Psoas muscle (tissue), 8 donors: ENCODE measurements around the gene CUEDC2. TPM values are rescaled to one million over a fixed set of nuclear protein-coding genes. Genes with fewer than 3 reads are reported as not detected.
A peak's percentile ranks its signal among the peaks of the same experiment; 100 is the strongest.

Experiments
- ATAC-seq, 4 donors: fragments of 200-7000 bp; cut with Tn5 transposase; one replicate each; pipeline ENCODE4 v1.9.1; 2020; ENCODE audit warnings: moderate library complexity in 3 of 4, mild to moderate bottlenecking in 2 of 4
- DNase-seq, 2 donors: peaks; one replicate each; pipeline ENCODE4 v3.0.0-alpha.2; 2020
- H3K27ac ChIP-seq: fragments of 200-600 bp; one replicate; pipeline ENCODE4 v1.8.0; 2022
- H3K27me3 ChIP-seq, 3 donors: fragments of 200-600 bp in 1 of 3; one replicate each; pipeline versions ENCODE4 v1.6.1 to v1.8.0; 2013 to 2022; ENCODE audit warnings: low read length in 2 of 3, mild to moderate bottlenecking in 2 of 3, moderate library complexity in 1 of 3; ENCODE audit not compliant: insufficient read depth in 3 of 3
- H3K36me3 ChIP-seq, 2 donors: fragments of 200-600 bp in 1 of 2; one replicate each; pipeline versions ENCODE4 v1.6.1 to v1.8.0; 2013 to 2022; ENCODE audit warnings: low read depth in 1 of 2, mild to moderate bottlenecking in 1 of 2, moderate library complexity in 1 of 2; ENCODE audit not compliant: insufficient read depth in 1 of 2
- H3K4me1 ChIP-seq: fragments of 200-600 bp; one replicate; pipeline ENCODE4 v1.8.0; 2022
- H3K4me3 ChIP-seq: fragments of 200-600 bp; one replicate; pipeline ENCODE4 v1.8.0; 2022; ENCODE audit warnings: mild to moderate bottlenecking
- H3K9me3 ChIP-seq: fragments of 200-600 bp; one replicate; pipeline ENCODE4 v1.8.0; 2022
- WGBS, 3 donors: extraction: QIAGEN DNeasy Blood & Tissue Kit; methylation state at CpG; one replicate each; pipeline versions ENCODE4 v1.1.6 to v1.1.7; 2013; 5-methylcytosine and 5-hydroxymethylcytosine counted together
- intact Hi-C, 2 donors: fragments of 100-400 bp; cut with DNase I; formaldehyde crosslinking; loops; one replicate each; pipeline versions ENCODE4 v1.11.0 to v1.14.2; 2022
- polyA plus RNA-seq, 3 donors: library from polyadenylated mRNA; stranded (reverse); fragments of 200-250 nt; gene quantifications; one replicate each; pipeline ENCODE4 v1.2.3, GENCODE V29; 2013
- total RNA-seq, 4 donors: library from RNA; stranded (reverse); fragmentation: NEBNext Ultra II Directional in 2 of 4; extraction: Animal tissue kit (Norgen Biotek cat#: 25700) in 2 of 4; gene quantifications; one replicate each; pipeline versions ENCODE4 v1.2.1 to v1.2.4, GENCODE V29; 2021 to 2023
- TF ChIP-seq, protein P1 (sequence below): fragments of 200-600 bp; IDR thresholded peaks from one replicate; pipeline ENCODE4 v1.8.0; 2022; ENCODE audit warnings: antibody characterized with exemption
- donor health status: healthy with polysubstance abuse.
- donor health status: DM: no; HTN: no; CAD: no; lungs with moderate emphysema.
- donor health status: Bipolar disorder and iron deficiency.
- donor health status: healthy.
- donor health status: DM: yes; HTN: yes; CAD: no.
- donor health status: DM: no; HTN: no; CAD: no.
- donor health status: DM: no; HTN: no; CAD: no.
- donor health status: DM: yes; HTN: yes; CAD: no.

CUEDC2 gene
- total and polyA plus RNA-seq, 7 donors = 53.3 to 103 (median 77.2) TPM

DNA sequence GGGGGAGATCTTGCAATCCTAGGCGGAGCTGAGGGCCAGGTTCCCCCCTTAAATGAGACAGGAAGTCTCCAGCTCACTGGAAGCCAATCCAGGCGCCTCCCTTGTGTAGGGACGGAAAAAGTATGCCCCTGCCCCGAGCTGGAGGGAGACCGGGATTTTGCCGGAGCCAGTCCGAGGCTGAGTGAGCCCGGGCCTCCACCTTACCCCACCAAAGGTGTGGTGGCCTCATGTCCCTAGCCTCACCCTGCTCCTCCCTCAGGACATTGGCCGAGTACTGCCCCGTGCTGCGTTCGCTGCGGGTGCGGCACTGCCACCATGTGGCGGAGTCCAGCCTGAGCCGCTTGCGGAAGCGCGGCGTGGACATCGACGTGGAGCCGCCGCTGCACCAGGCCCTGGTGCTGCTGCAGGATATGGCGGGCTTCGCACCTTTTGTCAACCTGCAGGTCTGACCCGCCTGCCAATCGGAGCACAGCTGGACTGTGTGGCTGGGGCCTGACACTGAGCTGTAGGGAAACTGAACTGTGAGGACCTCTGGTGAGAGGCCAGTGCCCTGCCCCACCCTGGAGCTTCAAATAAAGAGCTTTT, 9.7 kb downstream of the CUEDC2 start:
- Histone ChIP-seq H3K4me3 (peak overlapping the region; percentile 98), H3K9me3 (no peaks in the 10 kb centered on the region), H3K27ac (peak overlapping the region; percentile 87), H3K27me3 (peaks cover 0 to 7% (median 2%) of the 10 kb centered on the region in 3 donors), H3K4me1 (peaks cover 20% of the 10 kb centered on the region), H3K36me3 (peaks cover 0 to 23% of the 10 kb centered on the region in 2 donors)
- DNase-seq (peak; percentile 81 to 91), ATAC-seq (peak; percentile 67 to 72 (median 72))
- intact Hi-C loops = loop anchor here in 1 of 2 donors (2.0 to 5.0 kb wide), 2 partner anchors 30 to 55 kb away; no protein-coding TSS in a partner anchor
- TF ChIP-seq, protein P1, sequence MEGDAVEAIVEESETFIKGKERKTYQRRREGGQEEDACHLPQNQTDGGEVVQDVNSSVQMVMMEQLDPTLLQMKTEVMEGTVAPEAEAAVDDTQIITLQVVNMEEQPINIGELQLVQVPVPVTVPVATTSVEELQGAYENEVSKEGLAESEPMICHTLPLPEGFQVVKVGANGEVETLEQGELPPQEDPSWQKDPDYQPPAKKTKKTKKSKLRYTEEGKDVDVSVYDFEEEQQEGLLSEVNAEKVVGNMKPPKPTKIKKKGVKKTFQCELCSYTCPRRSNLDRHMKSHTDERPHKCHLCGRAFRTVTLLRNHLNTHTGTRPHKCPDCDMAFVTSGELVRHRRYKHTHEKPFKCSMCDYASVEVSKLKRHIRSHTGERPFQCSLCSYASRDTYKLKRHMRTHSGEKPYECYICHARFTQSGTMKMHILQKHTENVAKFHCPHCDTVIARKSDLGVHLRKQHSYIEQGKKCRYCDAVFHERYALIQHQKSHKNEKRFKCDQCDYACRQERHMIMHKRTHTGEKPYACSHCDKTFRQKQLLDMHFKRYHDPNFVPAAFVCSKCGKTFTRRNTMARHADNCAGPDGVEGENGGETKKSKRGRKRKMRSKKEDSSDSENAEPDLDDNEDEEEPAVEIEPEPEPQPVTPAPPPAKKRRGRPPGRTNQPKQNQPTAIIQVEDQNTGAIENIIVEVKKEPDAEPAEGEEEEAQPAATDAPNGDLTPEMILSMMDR = peak; percentile 77
- 3 to 10% (median 5%) methylated on average over 28 of the region's 28 CpGs for WGBS, 3 donors

DNA sequence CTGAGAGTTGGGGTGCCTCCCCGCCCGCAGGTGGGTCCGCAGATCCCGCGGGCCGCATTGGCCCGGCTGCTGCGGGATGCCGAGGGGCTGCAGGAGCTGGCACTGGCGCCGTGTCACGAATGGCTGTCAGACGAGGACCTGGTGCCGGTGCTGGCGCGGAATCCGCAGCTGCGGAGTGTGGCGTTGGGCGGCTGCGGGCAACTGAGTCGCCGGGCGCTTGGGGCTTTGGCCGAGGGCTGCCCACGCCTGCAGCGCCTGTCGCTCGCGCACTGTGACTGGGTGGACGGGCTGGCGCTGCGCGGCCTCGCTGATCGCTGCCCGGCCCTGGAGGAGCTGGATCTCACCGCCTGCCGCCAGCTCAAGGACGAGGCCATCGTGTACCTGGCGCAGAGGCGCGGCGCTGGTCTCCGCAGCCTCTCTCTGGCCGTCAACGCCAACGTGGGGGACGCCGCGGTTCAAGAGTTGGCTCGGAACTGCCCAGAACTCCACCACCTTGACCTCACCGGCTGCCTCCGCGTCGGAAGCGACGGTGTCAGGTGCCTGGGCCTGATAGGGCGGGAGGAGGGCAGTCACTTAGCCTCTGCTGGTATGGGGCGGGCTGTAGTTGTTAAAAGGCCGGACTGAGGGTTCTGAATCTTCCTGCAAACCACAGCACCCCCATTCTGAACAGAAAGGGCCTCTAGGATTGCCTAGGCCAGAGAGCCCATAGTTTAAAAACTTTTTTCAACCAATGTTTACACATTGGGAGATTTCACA, 10.4 kb downstream of the CUEDC2 start:
- 0 to 1% (median 1%) methylated on average over 47 to 62 of the region's 62 CpGs for WGBS, 3 donors
- no peaks in the 10 kb centered on the region for H3K9me3 ChIP-seq
- TF ChIP-seq, protein P1 = no peak
- H3K27ac ChIP-seq = peak overlapping the region; percentile 87
- H3K36me3 ChIP-seq = peaks cover 0 to 23% of the 10 kb centered on the region in 2 donors
- peaks cover 0 to 14% (median 2%) of the 10 kb centered on the region in 3 donors for H3K27me3 ChIP-seq
- ATAC-seq = peak; percentile 12 to 31 (median 23)
- peak overlapping the region; percentile 98 for H3K4me3 ChIP-seq
- intact Hi-C loops = loop anchor here in 1 of 2 donors (2.0 to 5.0 kb wide), 2 partner anchors 29 to 55 kb away; no protein-coding TSS in a partner anchor
- peaks cover 20% of the 10 kb centered on the region for H3K4me1 ChIP-seq
- DNase-seq = peak in 1 of 2 donors; percentile 69

DNA sequence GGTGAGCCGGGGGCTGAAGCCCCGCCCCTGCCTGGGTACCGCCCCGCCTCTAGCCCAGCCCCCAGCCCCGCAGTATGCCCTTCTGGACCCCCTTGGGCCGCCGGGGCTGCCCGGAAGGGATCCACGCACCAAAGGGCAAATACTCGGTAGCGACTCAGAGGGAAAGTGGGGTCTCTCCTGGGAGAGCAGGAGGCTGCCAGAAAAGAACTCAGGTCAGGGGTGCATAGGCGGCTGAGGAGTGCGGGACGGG, 10.9 kb downstream of the CUEDC2 start:
- no peaks in the 10 kb centered on the region for H3K9me3 ChIP-seq
- WGBS, 3 donors = 0 to 1% (median 1%) methylated on average over 4 to 14 of the region's 14 CpGs
- H3K27ac ChIP-seq = peak overlapping the region; percentile 87
- intact Hi-C loops = loop anchor here in 1 of 2 donors (5.0 kb wide), 1 partner anchor 56 kb away; no protein-coding TSS in a partner anchor
- DNase-seq (no peak), ATAC-seq (peak in 1 of 4 donors; percentile 0)
- TF ChIP-seq, protein P1 = no peak
- H3K4me3 ChIP-seq = peak overlapping the region; percentile 98
- peaks cover 0 to 19% (median 2%) of the 10 kb centered on the region in 3 donors for H3K27me3 ChIP-seq
- peaks cover 20% of the 10 kb centered on the region for H3K4me1 ChIP-seq
- H3K36me3 ChIP-seq = peaks cover 0 to 23% of the 10 kb centered on the region in 2 donors

DNA sequence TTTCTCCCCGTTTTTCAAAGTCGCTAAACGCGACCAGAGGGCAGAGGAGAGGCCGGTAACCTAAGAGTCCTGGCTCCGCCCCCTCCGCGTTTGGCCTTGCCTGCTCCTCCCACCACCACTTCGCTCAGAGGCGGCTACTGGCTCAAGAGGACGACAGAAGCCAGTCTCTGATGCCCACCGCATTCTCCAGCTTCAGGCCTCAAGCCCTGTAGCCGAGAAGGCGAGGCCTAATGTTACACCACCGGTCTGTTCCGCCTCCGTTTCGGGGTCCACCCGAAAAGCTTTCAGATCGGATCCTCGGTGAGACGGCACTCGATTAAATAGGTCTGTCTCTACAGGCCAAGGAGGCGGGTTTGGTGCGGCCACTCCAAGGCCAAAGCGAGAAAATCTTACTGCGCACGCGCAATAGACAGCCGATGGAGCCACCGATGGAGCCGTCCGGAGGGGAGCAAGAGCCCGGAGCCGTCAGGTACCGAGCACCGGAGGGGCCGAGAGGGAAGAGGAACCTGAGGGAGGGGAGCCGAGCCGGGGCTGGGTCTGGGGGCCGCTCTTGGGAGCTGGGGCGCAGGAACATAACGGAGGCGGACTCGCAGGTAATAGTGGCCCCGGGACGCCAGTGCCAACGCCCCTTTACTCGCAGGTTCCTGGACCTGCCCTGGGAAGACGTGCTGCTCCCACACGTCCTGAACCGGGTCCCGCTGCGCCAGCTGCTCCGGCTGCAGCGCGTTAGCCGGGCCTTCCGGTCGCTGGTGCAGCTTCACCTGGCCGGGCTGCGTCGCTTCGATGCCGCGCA, 11.5 kb downstream of the CUEDC2 start, which contains the start of gene FBXL15:
Gene FBXL15 (plus strand): TSS at position 123 of the 793 bp plus-strand sequence. CDS start 294 bp downstream, at position 417.
- WGBS, 3 donors = 0 to 1% (median 0%) methylated on average over 62 to 66 of the region's 66 CpGs
- TF ChIP-seq, protein P1 = no peak
- H3K4me1 ChIP-seq = peaks cover 20% of the 10 kb centered on the region
- DNase-seq (peak; percentile 95 to 98), ATAC-seq (peak; percentile 89 to 91 (median 90))
- intact Hi-C loops = loop anchor here in 1 of 2 donors (5.0 kb wide), 1 partner anchor 56 kb away; no protein-coding TSS in a partner anchor
- H3K9me3 ChIP-seq = no peaks in the 10 kb centered on the region
- H3K27ac ChIP-seq = peak within 1 kb of the TSS; percentile 87
- peak within 1 kb of the TSS; percentile 98 for H3K4me3 ChIP-seq
- H3K36me3 ChIP-seq = peaks cover 0 to 23% of the 10 kb centered on the region in 2 donors
- peaks cover 0 to 24% (median 2%) of the 10 kb centered on the region in 3 donors for H3K27me3 ChIP-seq
